HG03558 (cell line): ENCODE data around the gene ATP5F1D.

ENCODE experiments used
- ATAC-seq: cut with Tn5 transposase; IDR thresholded peaks from one replicate; pipeline ENCODE4 v1.9.1; 2021; ENCODE audit warnings: moderate number of reproducible peaks; ENCODE audit not compliant: unreplicated experiment; ENCODE audit errors: extremely low read depth

The ATP5F1D gene

GRCh38 chr19:1256646-1257474 lies 15.3 kb downstream of the ATP5F1D start:
- no peak for ATAC-seq

GRCh38 chr19:1257475-1258162 lies 16.1 kb downstream of the ATP5F1D start:
- ATAC-seq, result no peak

GRCh38 chr19:1258163-1258492 lies 16.6 kb downstream of the ATP5F1D start:
- ATAC-seq, result no peak

- ATAC-seq, result no peak
These were observed 17.2 kb downstream of the ATP5F1D start for GRCh38 chr19:1258707-1259205.

- ATAC-seq, result no peak
These were observed 17.8 kb downstream of the ATP5F1D start for GRCh38 chr19:1259206-1259875.

- ATAC-seq, result no peak
These were observed 18.6 kb downstream of the ATP5F1D start for GRCh38 chr19:1259876-1260748.

GRCh38 chr19:1260749-1261537 lies 19.4 kb downstream of the ATP5F1D start:
- peak; percentile 32 for ATAC-seq

- no peak for ATAC-seq
These were observed 19.9 kb downstream of the ATP5F1D start for GRCh38 chr19:1261538-1261797.

- ATAC-seq, result no peak
These were observed 20.5 kb downstream of the ATP5F1D start for GRCh38 chr19:1261798-1262622.

- ATAC-seq, result no peak
These were observed 21.1 kb downstream of the ATP5F1D start for GRCh38 chr19:1262623-1263123.

GRCh38 chr19:1263188-1263587 lies 21.6 kb downstream of the ATP5F1D start:
- no peak for ATAC-seq

- ATAC-seq, result no peak
These were observed 23.5 kb downstream of the ATP5F1D start for GRCh38 chr19:1264801-1265614.

GRCh38 chr19:1265615-1266128 lies 24.1 kb downstream of the ATP5F1D start:
- no peak for ATAC-seq

- ATAC-seq, result no peak
These were observed 24.8 kb downstream of the ATP5F1D start for GRCh38 chr19:1266129-1266915.

GRCh38 chr19:1266916-1267476 lies 25.4 kb downstream of the ATP5F1D start:
- ATAC-seq, result no peak

GRCh38 chr19:1267477-1268225 lies 26.1 kb downstream of the ATP5F1D start:
- ATAC-seq, result no peak
